Astrocyte of the cerebellum (primary cell): ENCODE results near the gene RGPD6.
"Not testable (repeated sequence)": the region's sequence is repeated elsewhere in the genome, so short reads cannot be mapped to it uniquely, and the experiment has no call there.

Experiments used
- DNase-seq: peaks from one replicate; pipeline ENCODE4 v3.0.0-alpha.2; 2011; ENCODE audit warnings: low read depth
- H3K4me3 ChIP-seq: 2 replicates; pipeline ENCODE4 v1.5.1; 2011; ENCODE audit warnings: mild to moderate bottlenecking, low read depth, low read length, moderate library complexity
- in situ Hi-C: cut with HindIII; loops from 2 replicates; pipeline ENCODE4 v1.10.0; 2017; ENCODE audit warnings: low sequenced_read_pairs

The RGPD6 gene

GRCh38 chr2:110496027-110496426 lies 81.0 kb downstream of the RGPD6 start:
- DNase-seq, H3K4me3 ChIP-seq, in situ Hi-C loops: not testable (repeated sequence)

GRCh38 chr2:110494488-110494887 lies 82.5 kb downstream of the RGPD6 start:
- DNase-seq, H3K4me3 ChIP-seq, in situ Hi-C loops: not testable (repeated sequence)

- H3K4me3 ChIP-seq, DNase-seq, in situ Hi-C loops: not testable (repeated sequence)
Observed at GRCh38 chr2:110488991-110489390, 88.0 kb downstream of the RGPD6 start.

DNA sequence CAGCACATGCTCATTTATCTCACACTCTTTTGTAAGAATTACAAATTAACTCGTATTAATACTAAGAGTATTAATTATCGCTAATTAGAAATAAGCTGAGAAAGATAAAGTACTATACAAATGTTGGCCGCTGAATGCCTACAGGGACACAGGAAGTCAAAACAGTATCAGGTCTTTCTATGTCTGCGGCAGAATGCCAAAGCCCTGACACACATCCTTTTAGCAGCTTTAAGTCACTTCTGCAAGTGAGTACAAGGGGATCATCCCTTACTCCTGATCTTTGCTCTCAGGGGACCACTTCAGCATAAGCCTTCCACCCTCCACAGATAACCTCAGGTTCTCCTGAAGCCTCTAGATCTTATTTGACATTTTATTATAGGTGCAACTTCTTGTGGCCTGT lies 94.3 kb downstream of the RGPD6 start:
- H3K4me3 ChIP-seq, DNase-seq, in situ Hi-C loops: not testable (repeated sequence)

DNA sequence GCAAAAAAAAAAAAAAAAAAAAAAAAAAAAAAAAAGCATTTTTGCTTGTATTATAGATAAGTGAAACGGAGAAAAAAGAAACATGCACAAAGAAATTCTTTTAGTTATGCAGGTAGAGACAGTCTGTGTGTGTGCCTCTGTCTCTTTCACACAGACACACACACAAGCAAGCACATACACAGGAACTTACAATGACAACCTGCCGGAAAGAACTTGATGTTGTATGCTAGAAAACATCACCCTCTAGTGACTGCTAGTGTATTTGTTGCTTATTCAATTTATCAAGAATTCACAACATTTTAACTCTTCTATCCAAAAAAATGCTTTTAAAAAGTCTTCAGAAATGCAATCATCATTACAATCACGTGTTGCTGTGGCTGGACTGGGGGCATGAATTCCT lies 95.8 kb downstream of the RGPD6 start:
- in situ Hi-C loops, DNase-seq, H3K4me3 ChIP-seq: not testable (repeated sequence)

GRCh38 chr2:110480084-110480483 lies 96.9 kb downstream of the RGPD6 start:
- H3K4me3 ChIP-seq, DNase-seq, in situ Hi-C loops: not testable (repeated sequence)

- in situ Hi-C loops, H3K4me3 ChIP-seq, DNase-seq: not testable (repeated sequence)
Observed at GRCh38 chr2:110477370-110477769, 99.7 kb downstream of the RGPD6 start.

- DNase-seq, in situ Hi-C loops, H3K4me3 ChIP-seq: not testable (repeated sequence)
Observed at GRCh38 chr2:110476952-110477351, 100.1 kb downstream of the RGPD6 start.

DNA sequence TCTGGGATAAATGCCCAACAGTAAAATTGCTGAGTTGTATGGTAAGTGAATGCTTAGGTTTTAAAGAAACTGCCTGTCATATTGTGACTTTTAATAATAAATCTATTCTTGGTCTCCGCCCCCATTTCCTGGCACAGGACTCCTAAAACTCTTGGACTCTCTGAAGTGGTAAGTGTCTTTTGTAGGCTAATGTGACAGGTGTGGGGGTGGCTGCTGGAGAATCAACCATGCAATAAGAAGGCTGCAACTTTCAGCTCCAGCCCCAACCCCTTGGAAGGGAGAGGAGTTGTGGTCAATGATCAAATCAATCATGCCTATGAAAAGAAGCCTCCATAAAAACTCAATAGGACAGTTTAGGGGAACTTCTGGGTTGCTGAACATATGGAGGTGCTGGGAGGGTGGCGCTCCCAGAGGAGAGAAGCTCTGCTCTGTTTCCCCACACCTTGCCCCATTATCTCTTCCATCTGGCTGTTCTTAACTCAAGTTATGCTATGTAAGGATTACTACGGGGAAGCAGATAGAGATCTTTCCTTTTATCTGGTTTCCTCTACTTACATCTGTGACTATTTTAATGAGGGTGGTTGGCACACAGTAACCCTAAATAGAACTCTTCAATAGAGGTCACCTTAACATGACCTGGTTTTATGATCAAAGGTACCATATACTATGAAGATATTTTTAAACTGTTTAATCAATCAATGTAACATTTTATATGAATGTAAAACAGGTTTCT lies 101.2 kb downstream of the RGPD6 start:
- in situ Hi-C loops, DNase-seq, H3K4me3 ChIP-seq: not testable (repeated sequence)

DNA sequence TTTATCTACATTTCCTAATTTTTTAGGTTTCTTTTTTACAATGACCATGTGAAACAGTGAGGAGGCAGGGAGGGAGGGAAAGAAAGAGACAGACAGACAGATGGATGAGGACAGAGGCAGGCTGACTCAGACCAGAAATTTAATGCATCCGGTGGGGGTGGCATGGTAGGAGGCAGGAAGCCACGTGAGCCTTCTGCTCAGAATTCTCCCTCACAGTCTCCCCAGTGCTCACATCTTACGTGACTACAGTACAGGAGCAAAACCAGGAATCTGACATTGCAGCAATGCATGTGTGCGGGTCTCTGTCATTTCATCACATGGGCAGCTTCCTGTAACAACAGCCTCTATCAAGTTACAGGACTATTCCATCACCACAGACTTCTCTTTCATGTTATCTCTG lies 102.1 kb downstream of the RGPD6 start:
- H3K4me3 ChIP-seq, DNase-seq, in situ Hi-C loops: not testable (repeated sequence)

DNA sequence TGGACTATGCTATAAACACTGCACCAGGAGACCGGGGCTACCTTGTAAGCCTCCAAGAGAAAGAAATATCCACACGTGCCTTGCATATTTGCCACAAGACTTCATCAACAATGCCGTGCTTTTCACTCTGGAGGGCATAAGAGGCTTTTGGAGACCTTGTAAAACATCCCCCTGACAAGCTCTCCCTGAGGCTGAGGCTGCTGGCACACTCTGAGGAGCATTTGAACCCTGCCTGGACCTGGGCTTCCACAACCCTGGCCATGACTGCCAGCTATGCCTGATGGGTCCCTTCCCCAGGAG lies 104.0 kb downstream of the RGPD6 start:
- in situ Hi-C loops, DNase-seq, H3K4me3 ChIP-seq: not testable (repeated sequence)

DNA sequence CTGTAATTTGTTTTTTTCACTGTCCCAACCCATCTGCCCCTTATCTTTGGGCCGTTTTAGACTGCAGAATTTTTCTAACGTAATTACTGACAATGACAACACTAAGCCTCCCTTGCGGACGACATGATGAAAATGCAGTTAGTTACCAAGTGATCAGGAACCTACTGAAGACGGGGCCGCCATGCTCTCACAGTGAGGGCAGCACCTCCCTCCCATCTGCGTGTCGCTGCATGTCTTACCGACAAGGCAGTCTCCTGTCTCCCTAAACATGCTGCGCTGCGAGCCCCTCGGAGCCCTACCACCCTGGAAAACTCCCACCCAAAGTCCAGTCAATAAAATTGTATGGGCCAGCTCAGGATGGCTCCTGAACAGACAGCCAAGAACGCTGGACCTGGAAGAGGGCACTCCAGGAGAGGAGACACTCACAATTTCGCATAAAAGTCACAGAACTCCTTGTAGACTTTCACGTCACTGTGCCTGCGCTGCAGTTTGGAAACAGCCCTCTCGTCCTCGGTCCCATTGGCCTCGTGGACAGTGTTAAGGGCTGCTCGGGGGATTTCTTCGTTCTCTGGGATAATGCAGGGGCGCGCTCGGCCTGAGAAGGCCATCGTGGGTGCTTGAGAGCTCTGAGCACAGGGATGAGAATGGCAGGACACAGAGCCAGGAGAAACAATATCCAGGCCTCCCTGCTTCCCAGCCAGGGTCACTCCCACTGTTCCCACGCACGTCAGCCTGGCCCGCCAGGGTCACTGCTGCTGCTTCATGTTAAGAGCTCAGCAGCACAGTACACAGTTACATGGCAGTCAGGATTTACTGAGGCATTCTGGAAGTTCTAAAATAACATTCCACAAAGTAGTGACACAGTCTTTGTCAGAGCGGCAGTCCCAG lies 104.6 kb downstream of the RGPD6 start, which contains the start of gene LIMS4:
LIMS4 (minus strand) TSS at position 646 of the 888 bp plus-strand sequence; CDS start at position 608, 38 bp downstream.
- in situ Hi-C loops, DNase-seq, H3K4me3 ChIP-seq: not testable (repeated sequence)

- DNase-seq, in situ Hi-C loops, H3K4me3 ChIP-seq: not testable (repeated sequence)
Observed at GRCh38 chr2:110468921-110469320, 108.1 kb downstream of the RGPD6 start.

DNA sequence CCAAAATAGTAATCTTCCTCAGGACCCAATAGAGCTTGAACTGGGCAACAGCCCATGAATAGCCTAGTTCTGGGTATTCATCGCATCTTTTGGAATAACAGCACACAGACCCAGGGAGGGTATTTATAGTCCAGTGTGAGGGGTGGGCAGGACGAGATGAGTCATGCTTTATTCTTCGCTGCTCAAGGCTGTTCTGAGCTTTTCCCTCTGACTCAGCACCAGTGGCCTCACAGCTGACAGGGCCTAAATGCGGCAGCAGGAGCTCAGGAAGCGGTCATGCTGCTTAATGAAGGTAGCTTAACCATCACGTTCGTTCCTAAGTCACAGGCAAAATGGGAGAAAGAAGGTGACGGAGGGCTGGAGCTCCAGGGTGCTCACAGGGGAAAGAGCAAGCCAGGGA lies 111.7 kb downstream of the RGPD6 start:
- DNase-seq, in situ Hi-C loops, H3K4me3 ChIP-seq: not testable (repeated sequence)
